ENCODE results near the gene ACOXL.

The ACOXL gene

GRCh38 chr2:110834134-110834827, 101.9 kb downstream of the ACOXL start:
- no peak for DNase-seq (ENCODE audit: low read depth)
- no peak overlapping the region for H3K4me3 ChIP-seq (ENCODE audit: low read depth, low read length)
- no peak for TF ChIP-seq CTCF (IDR thresholded peaks at IDR 0.05; ENCODE audit: control insufficient read depth, extremely low read depth, insufficient read depth)

GRCh38 chr2:110836671-110837070, 104.3 kb downstream of the ACOXL start:
- DNase-seq (ENCODE audit: low read depth) = no peak
- no peak overlapping the region for H3K4me3 ChIP-seq (ENCODE audit: low read depth, low read length)
- TF ChIP-seq CTCF (IDR thresholded peaks at IDR 0.05; ENCODE audit: control insufficient read depth, extremely low read depth, insufficient read depth) = no peak

- no peak overlapping the region for H3K4me3 ChIP-seq (ENCODE audit: low read depth, low read length)
- DNase-seq (ENCODE audit: low read depth) = no peak
- no peak for TF ChIP-seq CTCF (IDR thresholded peaks at IDR 0.05; ENCODE audit: control insufficient read depth, extremely low read depth, insufficient read depth)
These were observed 105.4 kb downstream of the ACOXL start for GRCh38 chr2:110837446-110838409.

GRCh38 chr2:110838657-110839384, 106.4 kb downstream of the ACOXL start:
- DNase-seq (ENCODE audit: low read depth) = peak; percentile 14
- TF ChIP-seq CTCF (IDR thresholded peaks at IDR 0.05; ENCODE audit: control insufficient read depth, extremely low read depth, insufficient read depth) = no peak

GRCh38 chr2:110840508-110840907, 108.1 kb downstream of the ACOXL start:
- DNase-seq (ENCODE audit: low read depth) = no peak
- no peak for TF ChIP-seq CTCF (IDR thresholded peaks at IDR 0.05; ENCODE audit: control insufficient read depth, extremely low read depth, insufficient read depth)
- no peak overlapping the region for H3K4me3 ChIP-seq (ENCODE audit: low read depth, low read length)

More at GRCh38 chr2:110838657-110839384, 106.4 kb downstream of the ACOXL start:
- no peak overlapping the region for H3K4me3 ChIP-seq (ENCODE audit: low read depth, low read length)

- H3K4me3 ChIP-seq (ENCODE audit: low read depth, low read length) = no peak overlapping the region
- DNase-seq (ENCODE audit: low read depth) = no peak
- no peak for TF ChIP-seq CTCF (IDR thresholded peaks at IDR 0.05; ENCODE audit: control insufficient read depth, extremely low read depth, insufficient read depth)
These were observed 109.7 kb downstream of the ACOXL start for GRCh38 chr2:110842048-110842447.

Data from LNCaP clone FGC (cell line).